ENCODE data around the gene ASPG.

ASPG gene

GRCh38 chr14:104076743-104077142 lies 8.8 kb upstream of the ASPG start:
- no peak for DNase-seq

- peak; percentile 72 to 88 (median 78) for DNase-seq
Observed at GRCh38 chr14:104078031-104078455, 7.5 kb upstream of the ASPG start.

DNA sequence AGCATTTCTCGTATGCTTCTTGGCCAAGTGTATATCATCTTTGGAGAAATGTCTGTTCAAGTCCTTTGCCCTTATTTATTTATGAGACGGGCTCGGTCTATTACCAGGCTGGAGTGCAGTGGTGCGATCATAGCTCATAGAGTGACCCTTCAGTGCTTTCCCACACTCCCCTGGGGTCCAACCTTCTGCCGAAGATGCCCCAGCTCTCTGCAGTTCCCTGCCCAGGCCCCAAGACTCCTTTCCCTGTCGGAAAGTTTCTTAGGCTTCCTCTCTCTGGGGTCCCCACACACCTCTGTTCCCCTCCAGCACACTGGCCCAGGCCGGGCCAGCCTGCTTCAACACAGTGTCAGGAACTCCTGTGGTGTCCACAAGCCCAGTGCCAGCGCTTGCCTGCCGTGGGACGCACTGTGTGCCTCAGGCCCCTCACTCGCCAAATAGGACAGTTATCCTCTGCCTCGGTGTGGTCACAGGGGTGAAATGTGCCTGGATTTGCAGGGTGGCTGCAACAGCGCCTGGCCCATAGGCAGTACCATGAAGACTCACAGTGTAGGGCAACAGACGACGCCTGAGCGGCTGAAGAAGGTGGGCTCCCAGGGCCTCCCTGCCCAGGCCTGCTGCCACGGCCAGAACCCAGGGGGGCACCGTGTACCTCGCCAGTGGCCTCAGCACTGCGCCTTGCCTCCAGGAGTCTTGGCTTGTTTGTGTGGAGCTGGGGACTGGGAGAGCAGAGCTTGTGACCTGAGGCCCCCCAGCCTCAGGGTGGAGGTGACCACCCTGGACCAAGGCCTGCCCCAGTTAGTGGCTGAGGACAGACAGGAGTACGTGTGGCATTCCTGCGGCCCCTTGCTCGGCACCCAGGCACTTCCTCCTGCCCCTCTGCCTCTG lies 4.9 kb upstream of the ASPG start:
- DNase-seq, result no peak

GRCh38 chr14:104081261-104081835 lies 4.2 kb upstream of the ASPG start:
- no peak for DNase-seq

- DNase-seq, result no peak
Observed at GRCh38 chr14:104081951-104082464, 3.5 kb upstream of the ASPG start.

GRCh38 chr14:104082807-104083206 lies 2.7 kb upstream of the ASPG start:
- DNase-seq, result no peak

DNA sequence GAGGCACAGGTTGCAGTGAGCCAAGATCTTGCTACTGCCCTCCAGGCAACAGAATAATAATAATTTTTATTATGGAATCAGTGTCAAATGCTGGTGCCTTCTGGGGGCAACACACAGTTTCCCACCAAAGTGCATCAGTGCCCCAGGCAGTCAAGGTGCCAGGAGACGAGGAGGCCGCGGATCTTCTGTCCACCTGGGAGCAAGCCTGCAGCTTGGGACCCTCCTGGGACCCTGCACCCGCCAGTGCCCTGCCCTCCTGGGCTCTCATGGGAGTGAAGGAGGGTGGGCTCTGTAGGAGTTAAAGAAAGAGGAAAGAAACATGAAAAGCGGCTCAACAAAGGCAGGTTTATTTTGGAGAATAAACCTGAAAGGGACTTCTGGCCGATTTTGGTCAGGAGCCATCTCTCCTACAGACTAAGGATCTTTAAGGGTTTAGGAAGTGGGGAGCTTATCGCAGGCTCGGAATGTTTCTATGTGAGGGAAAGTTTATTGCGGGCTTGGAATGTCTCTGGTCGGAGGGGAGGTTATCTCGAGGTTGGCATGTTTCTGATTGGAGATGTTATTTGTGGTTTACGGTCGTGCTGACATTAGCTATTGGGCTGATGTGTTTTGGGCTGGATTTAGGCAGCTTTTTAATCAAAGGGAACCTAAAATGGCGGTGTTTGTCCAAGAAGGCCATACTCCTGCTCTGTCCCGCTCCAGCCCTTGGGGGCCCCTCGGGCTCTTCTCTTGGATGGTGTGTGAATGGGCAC lies 1.1 kb upstream of the ASPG start:
- no peak for DNase-seq

DNA sequence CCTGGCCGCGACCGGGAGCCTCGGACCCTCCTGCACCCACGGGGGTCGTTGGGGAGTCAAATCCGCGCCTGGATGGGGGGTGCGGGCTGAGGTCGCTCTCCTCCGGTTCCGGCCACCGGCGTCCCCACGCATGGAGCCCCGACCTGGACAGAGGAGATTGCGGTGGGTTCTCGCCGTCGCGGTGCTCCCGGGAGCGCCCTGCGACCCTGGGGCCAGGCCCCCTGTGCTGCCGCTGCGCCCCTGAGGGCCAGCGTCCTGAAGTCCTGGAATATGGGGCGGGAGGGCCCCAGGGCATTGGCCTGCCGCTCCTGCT lies 345 bp downstream of the ASPG start:
- no peak for DNase-seq

DNA sequence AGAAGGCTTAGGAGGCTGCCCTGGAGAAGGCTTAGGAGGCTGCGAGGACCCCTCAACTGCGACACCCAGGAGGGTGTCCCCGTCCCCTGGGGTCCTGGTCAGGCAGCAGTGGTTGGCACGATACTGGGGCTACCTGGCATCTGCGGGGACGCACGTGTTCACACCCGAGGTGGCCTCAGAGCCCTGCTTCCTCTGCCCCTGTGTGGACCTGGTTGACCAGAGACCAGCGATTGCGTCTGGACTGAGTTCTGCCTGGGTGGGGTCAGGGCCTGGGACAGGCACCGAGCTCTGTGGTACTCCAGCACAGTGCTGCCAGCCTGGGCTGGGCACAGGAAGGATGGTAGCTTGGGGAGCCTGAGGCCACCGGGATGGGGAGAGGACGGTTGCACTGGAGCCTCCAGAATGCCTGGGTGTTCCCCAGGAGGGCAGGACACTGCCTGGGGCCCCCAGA lies 735 bp downstream of the ASPG start:
- no peak for DNase-seq

- no peak for DNase-seq
Observed at GRCh38 chr14:104086661-104087461, 1.4 kb downstream of the ASPG start.

GRCh38 chr14:104087505-104087904 lies 2.0 kb downstream of the ASPG start:
- DNase-seq, result no peak

GRCh38 chr14:104087981-104088850 lies 2.7 kb downstream of the ASPG start:
- DNase-seq, result no peak

- no peak for DNase-seq
Observed at GRCh38 chr14:104090071-104090748, 4.7 kb downstream of the ASPG start.

- no peak for DNase-seq
Observed at GRCh38 chr14:104091061-104091926, 5.8 kb downstream of the ASPG start.

DNA sequence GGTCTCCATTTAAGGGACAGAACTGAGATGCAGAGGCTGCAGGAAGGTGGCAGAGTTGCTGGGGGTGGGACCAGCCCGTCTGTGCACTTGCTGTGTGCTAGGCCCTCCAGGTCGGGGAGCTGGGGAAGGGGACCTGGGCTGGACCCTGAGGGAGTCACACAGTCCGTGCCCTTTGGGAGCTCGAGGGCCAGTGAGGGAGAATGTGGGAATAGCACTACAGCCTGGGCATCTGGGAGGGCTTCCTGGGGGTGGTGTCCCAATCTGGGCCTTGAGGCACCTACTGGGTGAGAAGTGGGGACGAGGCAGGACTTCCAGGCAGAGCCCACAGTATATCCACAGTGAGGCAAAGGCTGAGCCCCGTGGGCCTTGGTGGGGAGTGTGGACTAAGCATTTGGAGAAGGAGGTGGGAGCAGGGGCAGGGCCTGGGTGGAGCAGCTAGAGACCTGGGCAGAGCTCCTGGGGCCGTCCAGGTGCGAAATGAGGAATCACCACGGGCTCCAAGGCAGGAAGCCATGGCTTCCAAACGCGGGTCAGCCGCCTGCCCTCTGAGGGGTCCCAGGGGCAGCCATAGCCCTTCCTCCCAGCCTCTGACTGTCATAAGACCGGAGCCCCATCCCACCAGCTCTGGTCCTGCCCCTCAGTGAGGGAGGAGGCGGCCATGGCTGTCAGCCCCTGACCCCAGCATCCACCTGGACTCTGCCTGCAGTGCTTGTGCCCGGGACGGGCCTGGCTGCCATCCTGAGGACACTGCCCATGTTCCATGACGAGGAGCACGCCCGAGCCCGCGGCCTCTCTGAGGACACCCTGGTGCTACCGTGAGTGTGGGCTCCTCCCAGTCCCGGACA lies 6.6 kb downstream of the ASPG start:
- DNase-seq, result no peak

- DNase-seq, result no peak
Observed at GRCh38 chr14:104092931-104093365, 7.4 kb downstream of the ASPG start.

GRCh38 chr14:104093366-104094055 lies 8.0 kb downstream of the ASPG start:
- DNase-seq, result no peak

GRCh38 chr14:104094056-104094708 lies 8.7 kb downstream of the ASPG start:
- no peak for DNase-seq
